GM20000 (cell line): ENCODE data around the gene ANKRD11.

Source experiments
- DNase-seq: peaks from one replicate; pipeline ENCODE4 v3.0.0; 2012; ENCODE audit warnings: low spot score
- CTCF ChIP-seq: IDR thresholded peaks from 2 replicates; pipeline ENCODE4 v1.5.1; 2012; ENCODE audit warnings: mild to moderate bottlenecking, control low read depth; ENCODE audit errors: extremely low read depth, missing control alignments

ANKRD11 gene

GRCh38 chr16:89294486-89294885 is 195.9 kb downstream of the ANKRD11 start:
- no peak for DNase-seq
- no peak for TF ChIP-seq CTCF

- no peak for TF ChIP-seq CTCF
- no peak for DNase-seq
Measured at GRCh38 chr16:89293276-89294143, 196.9 kb downstream of the ANKRD11 start.

GRCh38 chr16:89292443-89293078 is 197.8 kb downstream of the ANKRD11 start:
- TF ChIP-seq CTCF = no peak
- DNase-seq = no peak

GRCh38 chr16:89291776-89292175 is 198.6 kb downstream of the ANKRD11 start:
- DNase-seq = no peak
- TF ChIP-seq CTCF = no peak

GRCh38 chr16:89291363-89291762 is 199.0 kb downstream of the ANKRD11 start:
- TF ChIP-seq CTCF = no peak
- no peak for DNase-seq

GRCh38 chr16:89290887-89291286 is 199.5 kb downstream of the ANKRD11 start:
- TF ChIP-seq CTCF = no peak
- DNase-seq = no peak

- TF ChIP-seq CTCF = no peak
- no peak for DNase-seq
Measured at GRCh38 chr16:89290472-89290871, 199.9 kb downstream of the ANKRD11 start.
